Measurements from ENCODE around the gene MESP2.

The MESP2 gene

DNA sequence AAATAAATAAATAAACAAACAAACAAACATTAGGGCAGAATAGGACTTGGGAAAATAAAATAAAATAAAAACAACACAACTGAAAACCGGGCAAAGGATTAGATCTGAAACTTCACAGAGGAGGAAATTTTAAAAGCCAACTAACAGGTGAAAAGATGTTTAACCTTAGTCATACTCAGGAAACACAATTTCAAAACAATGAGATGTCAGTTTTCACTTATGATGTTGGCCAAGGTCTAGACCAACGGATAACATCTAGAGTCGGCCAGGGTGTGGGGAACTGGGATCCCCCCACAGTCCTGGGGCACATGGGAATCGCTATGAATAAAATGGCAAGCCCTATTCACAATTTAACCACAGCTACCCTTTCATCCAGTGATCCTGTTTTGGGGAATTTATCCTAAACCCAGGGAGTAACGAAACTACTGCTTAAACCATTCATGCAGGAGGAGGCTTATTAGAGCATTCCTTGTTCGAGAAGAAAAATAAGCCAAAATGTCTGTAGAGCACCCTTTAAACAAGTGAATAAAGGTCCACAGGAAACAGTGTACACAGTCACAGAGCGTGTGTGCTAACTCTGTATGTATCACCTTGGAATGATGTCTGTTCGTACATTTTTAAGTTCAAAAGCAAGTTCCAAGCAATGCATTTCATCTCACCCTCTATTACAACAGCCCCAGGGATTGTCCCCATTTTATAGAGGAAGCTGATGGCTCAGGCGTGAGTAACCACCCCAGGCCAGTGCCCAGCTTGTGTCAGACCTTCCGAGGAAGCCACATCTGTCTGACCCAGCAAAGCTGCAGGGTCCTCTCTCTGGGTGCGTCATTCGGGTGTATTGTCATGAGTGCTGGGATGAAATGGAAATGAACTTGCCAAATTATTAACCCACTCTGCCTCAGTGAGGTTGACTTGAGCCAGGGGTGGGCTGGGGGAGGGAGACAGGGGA is 44.8 kb downstream of the MESP2 start:
- no peak overlapping the region for H3K4me2 ChIP-seq (ENCODE audit: low read depth, low read length, poor library complexity, severe bottlenecking)
- no peaks in the 10 kb centered on the region for H4K20me1 ChIP-seq (ENCODE audit: insufficient read depth, low read length, poor library complexity, severe bottlenecking)
- H3K4me3 ChIP-seq (ENCODE audit: low read length, poor library complexity, severe bottlenecking) = no peak overlapping the region
- peaks cover 6% of the 10 kb centered on the region for H3K4me1 ChIP-seq (ENCODE audit: insufficient read depth, low read length, poor library complexity, severe bottlenecking)
- TF ChIP-seq EZH2phosphoT487 (IDR thresholded peaks at IDR 0.05; ENCODE audit: borderline replicate concordance) = no peak
- TF ChIP-seq, protein P1, sequence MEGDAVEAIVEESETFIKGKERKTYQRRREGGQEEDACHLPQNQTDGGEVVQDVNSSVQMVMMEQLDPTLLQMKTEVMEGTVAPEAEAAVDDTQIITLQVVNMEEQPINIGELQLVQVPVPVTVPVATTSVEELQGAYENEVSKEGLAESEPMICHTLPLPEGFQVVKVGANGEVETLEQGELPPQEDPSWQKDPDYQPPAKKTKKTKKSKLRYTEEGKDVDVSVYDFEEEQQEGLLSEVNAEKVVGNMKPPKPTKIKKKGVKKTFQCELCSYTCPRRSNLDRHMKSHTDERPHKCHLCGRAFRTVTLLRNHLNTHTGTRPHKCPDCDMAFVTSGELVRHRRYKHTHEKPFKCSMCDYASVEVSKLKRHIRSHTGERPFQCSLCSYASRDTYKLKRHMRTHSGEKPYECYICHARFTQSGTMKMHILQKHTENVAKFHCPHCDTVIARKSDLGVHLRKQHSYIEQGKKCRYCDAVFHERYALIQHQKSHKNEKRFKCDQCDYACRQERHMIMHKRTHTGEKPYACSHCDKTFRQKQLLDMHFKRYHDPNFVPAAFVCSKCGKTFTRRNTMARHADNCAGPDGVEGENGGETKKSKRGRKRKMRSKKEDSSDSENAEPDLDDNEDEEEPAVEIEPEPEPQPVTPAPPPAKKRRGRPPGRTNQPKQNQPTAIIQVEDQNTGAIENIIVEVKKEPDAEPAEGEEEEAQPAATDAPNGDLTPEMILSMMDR (conservative IDR thresholded peaks at IDR 0.05; ENCODE audit: low read length) = no peak
- H3K9ac ChIP-seq (ENCODE audit: low read depth, low read length, poor library complexity, severe bottlenecking) = no peak overlapping the region
- no peaks in the 10 kb centered on the region for H3F3A ChIP-seq (ENCODE audit: low read depth)
- H3K9me2 ChIP-seq (replicated peaks; ENCODE audit: low read depth, low read length) = no peaks in the 10 kb centered on the region
- H3K27me3 ChIP-seq (ENCODE audit: insufficient read depth, low read length, poor library complexity, severe bottlenecking) = no peaks in the 10 kb centered on the region
- H2AFZ ChIP-seq (ENCODE audit: low read length) = no peak overlapping the region
- no peaks in the 10 kb centered on the region for H3K79me2 ChIP-seq (ENCODE audit: insufficient read depth, low read length)
- no peaks in the 10 kb centered on the region for H3K36me3 ChIP-seq (ENCODE audit: insufficient read depth, low read length)
- H3K9me3 ChIP-seq (ENCODE audit: insufficient read depth, low read depth, low read length) = no peaks in the 10 kb centered on the region

DNA sequence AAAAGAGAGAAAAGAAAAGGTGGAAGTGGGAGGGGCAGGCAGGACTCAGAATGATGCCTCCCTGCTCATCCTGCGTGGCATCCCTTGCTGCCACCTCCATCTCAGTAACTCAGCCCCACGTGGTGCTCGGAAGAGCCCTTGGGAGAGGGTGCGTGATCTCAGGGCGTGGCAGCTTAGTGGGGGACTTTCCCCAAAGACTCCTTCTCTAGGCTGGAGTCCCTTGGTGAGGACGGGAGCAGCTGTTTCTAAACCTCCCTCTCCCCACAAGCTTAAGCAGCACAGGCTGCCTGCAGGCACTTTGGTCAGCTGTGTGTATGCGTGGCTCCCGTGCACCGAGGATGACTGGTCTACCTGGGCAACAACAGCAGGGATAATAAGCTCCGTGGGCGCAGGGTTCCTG is 45.9 kb downstream of the MESP2 start:
- no peak for TF ChIP-seq EZH2phosphoT487 (IDR thresholded peaks at IDR 0.05; ENCODE audit: borderline replicate concordance)
- TF ChIP-seq, protein P1 (conservative IDR thresholded peaks at IDR 0.05; ENCODE audit: low read length) = no peak
- no peak overlapping the region for H3K9ac ChIP-seq (ENCODE audit: low read depth, low read length, poor library complexity, severe bottlenecking)
- H3K4me1 ChIP-seq (ENCODE audit: insufficient read depth, low read length, poor library complexity, severe bottlenecking) = peaks cover 6% of the 10 kb centered on the region
- no peaks in the 10 kb centered on the region for H3K36me3 ChIP-seq (ENCODE audit: insufficient read depth, low read length)
- H3K4me3 ChIP-seq (ENCODE audit: low read length, poor library complexity, severe bottlenecking) = no peak overlapping the region
- H3K27me3 ChIP-seq (ENCODE audit: insufficient read depth, low read length, poor library complexity, severe bottlenecking) = no peaks in the 10 kb centered on the region
- no peaks in the 10 kb centered on the region for H3K9me3 ChIP-seq (ENCODE audit: insufficient read depth, low read depth, low read length)
- H3K9me2 ChIP-seq (replicated peaks; ENCODE audit: low read depth, low read length) = no peaks in the 10 kb centered on the region
- no peak overlapping the region for H3K4me2 ChIP-seq (ENCODE audit: low read depth, low read length, poor library complexity, severe bottlenecking)
- no peaks in the 10 kb centered on the region for H4K20me1 ChIP-seq (ENCODE audit: insufficient read depth, low read length, poor library complexity, severe bottlenecking)
- no peaks in the 10 kb centered on the region for H3K79me2 ChIP-seq (ENCODE audit: insufficient read depth, low read length)
- no peak overlapping the region for H2AFZ ChIP-seq (ENCODE audit: low read length)
- no peaks in the 10 kb centered on the region for H3F3A ChIP-seq (ENCODE audit: low read depth)

DNA sequence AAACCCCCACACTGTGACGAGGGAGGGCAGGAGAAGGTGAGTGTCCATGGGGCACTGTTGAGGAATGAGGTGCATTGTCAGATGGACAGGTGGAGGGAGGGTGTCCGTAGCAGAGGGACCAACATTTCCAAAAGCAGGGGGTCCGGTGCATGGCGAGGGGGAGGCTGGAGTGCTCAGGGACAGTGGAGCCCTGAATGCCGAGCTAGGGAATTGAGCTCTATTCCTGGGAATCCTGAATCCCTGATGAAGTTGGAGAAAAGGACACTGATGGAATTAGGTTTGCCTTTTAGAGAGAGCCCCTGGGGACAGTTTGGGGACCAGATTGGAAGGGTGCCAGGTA is 46.4 kb downstream of the MESP2 start:
- no peaks in the 10 kb centered on the region for H4K20me1 ChIP-seq (ENCODE audit: insufficient read depth, low read length, poor library complexity, severe bottlenecking)
- no peak overlapping the region for H3K4me2 ChIP-seq (ENCODE audit: low read depth, low read length, poor library complexity, severe bottlenecking)
- H3K4me3 ChIP-seq (ENCODE audit: low read length, poor library complexity, severe bottlenecking) = no peak overlapping the region
- no peaks in the 10 kb centered on the region for H3K27me3 ChIP-seq (ENCODE audit: insufficient read depth, low read length, poor library complexity, severe bottlenecking)
- no peaks in the 10 kb centered on the region for H3K36me3 ChIP-seq (ENCODE audit: insufficient read depth, low read length)
- H3K9ac ChIP-seq (ENCODE audit: low read depth, low read length, poor library complexity, severe bottlenecking) = no peak overlapping the region
- peaks cover 6% of the 10 kb centered on the region for H3K4me1 ChIP-seq (ENCODE audit: insufficient read depth, low read length, poor library complexity, severe bottlenecking)
- no peaks in the 10 kb centered on the region for H3F3A ChIP-seq (ENCODE audit: low read depth)
- no peaks in the 10 kb centered on the region for H3K79me2 ChIP-seq (ENCODE audit: insufficient read depth, low read length)
- TF ChIP-seq, protein P1 (conservative IDR thresholded peaks at IDR 0.05; ENCODE audit: low read length) = no peak
- no peak for TF ChIP-seq EZH2phosphoT487 (IDR thresholded peaks at IDR 0.05; ENCODE audit: borderline replicate concordance)
- no peaks in the 10 kb centered on the region for H3K9me2 ChIP-seq (replicated peaks; ENCODE audit: low read depth, low read length)
- H3K9me3 ChIP-seq (ENCODE audit: insufficient read depth, low read depth, low read length) = no peaks in the 10 kb centered on the region
- H2AFZ ChIP-seq (ENCODE audit: low read length) = no peak overlapping the region
